ENCODE results near the gene RGPD6. TPM values are rescaled to one million over a fixed set of nuclear protein-coding genes. Genes with fewer than 3 reads are reported as not detected.
"Not testable (repeated sequence)": the region's sequence is repeated elsewhere in the genome, so short reads cannot be mapped to it uniquely, and the experiment has no call there.

Gene RGPD6
- total and polyA plus RNA-seq, 5 donors = 4.3 to 28.1 (median 17.8) TPM

DNA sequence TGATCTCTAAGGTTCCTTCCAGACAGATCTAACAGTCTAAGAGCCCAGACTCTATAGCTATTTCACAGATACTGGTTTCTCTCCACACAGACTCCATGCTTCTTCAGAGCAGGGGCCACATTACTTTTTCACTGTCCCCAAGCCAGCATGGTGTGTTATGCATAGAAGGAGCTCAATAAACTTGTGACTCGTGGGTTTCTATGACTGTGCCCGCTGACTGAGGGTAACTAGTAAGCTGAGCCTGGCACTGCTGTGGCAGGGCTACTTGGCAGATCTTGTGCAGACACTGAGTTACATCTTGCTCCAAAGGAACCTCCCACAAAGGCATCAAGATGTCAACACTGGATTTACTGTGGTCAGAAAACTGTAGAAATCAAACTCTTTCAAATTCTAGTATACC lies 15.0 kb upstream of the RGPD6 start:
- H3K27me3 ChIP-seq (ENCODE audit: control insufficient read depth, insufficient read depth); intact Hi-C loops (cut with DNase I); ATAC-seq; H3K4me1 ChIP-seq (ENCODE audit: control insufficient read depth, insufficient read depth, low read length); H3K4me3 ChIP-seq (ENCODE audit: low read length); H3K9me3 ChIP-seq (ENCODE audit: control insufficient read depth, low read length); H3K27ac ChIP-seq (ENCODE audit: low read length); DNase-seq: not testable (repeated sequence)
- no CpG with 5 or more reads among the region's 2 CpGs for WGBS

- no CpG with 5 or more reads among the region's 15 CpGs for WGBS
- ATAC-seq; DNase-seq; H3K27ac ChIP-seq (ENCODE audit: low read length); H3K27me3 ChIP-seq (ENCODE audit: control insufficient read depth, insufficient read depth); H3K4me1 ChIP-seq (ENCODE audit: control insufficient read depth, insufficient read depth, low read length); intact Hi-C loops (cut with DNase I); H3K4me3 ChIP-seq (ENCODE audit: low read length); H3K9me3 ChIP-seq (ENCODE audit: control insufficient read depth, low read length): not testable (repeated sequence)
Observed at GRCh38 chr2:110589677-110590330, 12.8 kb upstream of the RGPD6 start.

DNA sequence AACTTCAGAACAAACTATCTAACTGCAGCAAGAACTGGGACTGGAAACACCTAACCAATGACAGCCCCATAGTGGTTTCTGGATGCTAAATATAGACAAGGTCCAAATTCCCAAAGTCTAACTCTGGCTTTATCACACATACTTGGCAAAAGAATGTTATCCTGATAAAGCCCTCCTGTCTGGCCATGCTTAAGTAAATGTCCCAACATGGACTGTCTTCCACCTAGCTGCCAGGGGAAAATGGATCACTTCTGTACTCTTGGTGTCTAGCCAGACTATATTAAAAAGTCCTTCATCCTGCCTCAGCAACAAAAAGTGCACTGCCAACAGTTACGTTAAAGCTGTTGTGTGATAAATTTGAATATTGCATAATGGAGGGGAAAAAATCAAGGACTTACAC lies 11.5 kb upstream of the RGPD6 start:
- intact Hi-C loops (cut with DNase I); H3K27ac ChIP-seq (ENCODE audit: low read length); H3K27me3 ChIP-seq (ENCODE audit: control insufficient read depth, insufficient read depth); H3K9me3 ChIP-seq (ENCODE audit: control insufficient read depth, low read length); H3K4me3 ChIP-seq (ENCODE audit: low read length); DNase-seq; H3K4me1 ChIP-seq (ENCODE audit: control insufficient read depth, insufficient read depth, low read length): not testable (repeated sequence)
- WGBS = no CpG with 5 or more reads among the region's 1 CpG
- ATAC-seq = peak; percentile 67 to 79

- H3K27me3 ChIP-seq (ENCODE audit: control insufficient read depth, insufficient read depth); H3K9me3 ChIP-seq (ENCODE audit: control insufficient read depth, low read length); H3K27ac ChIP-seq (ENCODE audit: low read length); H3K4me1 ChIP-seq (ENCODE audit: control insufficient read depth, insufficient read depth, low read length); ATAC-seq; H3K4me3 ChIP-seq (ENCODE audit: low read length); intact Hi-C loops (cut with DNase I); DNase-seq: not testable (repeated sequence)
- WGBS = no CpG with 5 or more reads among the region's 12 CpGs
Observed at GRCh38 chr2:110579216-110579965, 2.4 kb upstream of the RGPD6 start.

DNA sequence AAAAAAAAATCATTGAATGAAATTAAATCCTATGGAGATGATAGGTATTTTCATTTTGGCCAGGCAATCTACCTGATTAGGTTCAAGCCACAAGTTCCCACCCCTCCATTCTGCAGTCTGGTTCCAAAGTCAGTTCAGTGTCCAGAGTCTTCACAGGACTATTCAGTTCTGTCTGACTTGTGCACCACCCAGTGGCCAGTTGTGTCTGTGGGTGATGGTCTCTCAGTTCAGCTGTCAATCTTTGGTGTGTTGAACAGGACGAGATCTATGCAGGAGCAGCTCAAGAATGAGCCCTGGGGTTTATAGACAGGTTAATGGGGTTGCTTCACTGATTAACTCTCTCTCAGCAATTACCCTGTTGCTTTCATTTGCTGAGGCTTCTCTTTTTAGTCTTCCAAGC lies 1.4 kb upstream of the RGPD6 start:
- no CpG with 5 or more reads among the region's 1 CpG for WGBS
- DNase-seq; H3K27ac ChIP-seq (ENCODE audit: low read length); intact Hi-C loops (cut with DNase I); H3K27me3 ChIP-seq (ENCODE audit: control insufficient read depth, insufficient read depth); H3K4me3 ChIP-seq (ENCODE audit: low read length); H3K4me1 ChIP-seq (ENCODE audit: control insufficient read depth, insufficient read depth, low read length); H3K9me3 ChIP-seq (ENCODE audit: control insufficient read depth, low read length): not testable (repeated sequence)
- ATAC-seq = peak; percentile 58 to 63

GRCh38 chr2:110499755-110500377 lies 77.2 kb downstream of the RGPD6 start:
- H3K4me1 ChIP-seq (ENCODE audit: control insufficient read depth, insufficient read depth, low read length); H3K27me3 ChIP-seq (ENCODE audit: control insufficient read depth, insufficient read depth); H3K4me3 ChIP-seq (ENCODE audit: low read length); H3K27ac ChIP-seq (ENCODE audit: low read length); DNase-seq; H3K9me3 ChIP-seq (ENCODE audit: control insufficient read depth, low read length); intact Hi-C loops (cut with DNase I): not testable (repeated sequence)
- no CpG with 5 or more reads among the region's 8 CpGs for WGBS
- peak; percentile 64 to 67 for ATAC-seq

DNA sequence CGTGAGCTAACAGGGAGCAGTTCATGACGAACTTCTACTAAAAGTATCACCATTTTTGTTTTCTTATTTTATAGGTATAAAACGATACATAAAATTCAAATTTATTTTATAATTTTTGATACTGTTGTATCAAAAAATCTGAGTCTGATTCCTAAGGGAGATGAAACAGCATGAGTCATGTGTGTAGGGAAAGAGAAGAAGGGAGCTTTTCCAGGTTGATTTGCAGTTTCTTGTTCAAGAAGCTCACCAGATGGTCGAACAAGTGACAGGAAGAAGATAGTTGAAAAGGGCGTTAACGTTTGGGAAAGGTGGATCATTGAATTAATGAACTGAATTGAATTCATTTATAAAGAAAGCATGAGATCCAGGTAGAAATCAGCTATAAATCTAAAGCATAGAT lies 81.0 kb downstream of the RGPD6 start:
- H3K4me3 ChIP-seq (ENCODE audit: low read length); intact Hi-C loops (cut with DNase I); H3K27ac ChIP-seq (ENCODE audit: low read length); ATAC-seq; H3K9me3 ChIP-seq (ENCODE audit: control insufficient read depth, low read length); H3K4me1 ChIP-seq (ENCODE audit: control insufficient read depth, insufficient read depth, low read length); DNase-seq; H3K27me3 ChIP-seq (ENCODE audit: control insufficient read depth, insufficient read depth): not testable (repeated sequence)
- WGBS = no CpG with 5 or more reads among the region's 6 CpGs

- intact Hi-C loops (cut with DNase I); H3K9me3 ChIP-seq (ENCODE audit: control insufficient read depth, low read length); ATAC-seq; H3K4me1 ChIP-seq (ENCODE audit: control insufficient read depth, insufficient read depth, low read length); DNase-seq; H3K27me3 ChIP-seq (ENCODE audit: control insufficient read depth, insufficient read depth); H3K4me3 ChIP-seq (ENCODE audit: low read length); H3K27ac ChIP-seq (ENCODE audit: low read length): not testable (repeated sequence)
- no CpG with 5 or more reads among the region's 3 CpGs for WGBS
Observed at GRCh38 chr2:110494488-110494887, 82.5 kb downstream of the RGPD6 start.

- DNase-seq; H3K4me1 ChIP-seq (ENCODE audit: control insufficient read depth, insufficient read depth, low read length); intact Hi-C loops (cut with DNase I); ATAC-seq; H3K27ac ChIP-seq (ENCODE audit: low read length); H3K27me3 ChIP-seq (ENCODE audit: control insufficient read depth, insufficient read depth); H3K9me3 ChIP-seq (ENCODE audit: control insufficient read depth, low read length); H3K4me3 ChIP-seq (ENCODE audit: low read length): not testable (repeated sequence)
- WGBS = no CpG with 5 or more reads among the region's 1 CpG
Observed at GRCh38 chr2:110488991-110489390, 88.0 kb downstream of the RGPD6 start.

- intact Hi-C loops (cut with DNase I); H3K9me3 ChIP-seq (ENCODE audit: control insufficient read depth, low read length); H3K27ac ChIP-seq (ENCODE audit: low read length); DNase-seq; H3K4me3 ChIP-seq (ENCODE audit: low read length); H3K4me1 ChIP-seq (ENCODE audit: control insufficient read depth, insufficient read depth, low read length); ATAC-seq; H3K27me3 ChIP-seq (ENCODE audit: control insufficient read depth, insufficient read depth): not testable (repeated sequence)
- WGBS = no CpG with 5 or more reads among the region's 4 CpGs
Observed at GRCh38 chr2:110482697-110483096, 94.3 kb downstream of the RGPD6 start.

DNA sequence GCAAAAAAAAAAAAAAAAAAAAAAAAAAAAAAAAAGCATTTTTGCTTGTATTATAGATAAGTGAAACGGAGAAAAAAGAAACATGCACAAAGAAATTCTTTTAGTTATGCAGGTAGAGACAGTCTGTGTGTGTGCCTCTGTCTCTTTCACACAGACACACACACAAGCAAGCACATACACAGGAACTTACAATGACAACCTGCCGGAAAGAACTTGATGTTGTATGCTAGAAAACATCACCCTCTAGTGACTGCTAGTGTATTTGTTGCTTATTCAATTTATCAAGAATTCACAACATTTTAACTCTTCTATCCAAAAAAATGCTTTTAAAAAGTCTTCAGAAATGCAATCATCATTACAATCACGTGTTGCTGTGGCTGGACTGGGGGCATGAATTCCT lies 95.8 kb downstream of the RGPD6 start:
- H3K4me1 ChIP-seq (ENCODE audit: control insufficient read depth, insufficient read depth, low read length); intact Hi-C loops (cut with DNase I); DNase-seq; H3K27ac ChIP-seq (ENCODE audit: low read length); H3K4me3 ChIP-seq (ENCODE audit: low read length); H3K27me3 ChIP-seq (ENCODE audit: control insufficient read depth, insufficient read depth); H3K9me3 ChIP-seq (ENCODE audit: control insufficient read depth, low read length): not testable (repeated sequence)
- peak in 1 of 2 donors; percentile 65 for ATAC-seq
- no CpG with 5 or more reads among the region's 3 CpGs for WGBS
